Measurements from ENCODE around the gene ERCC8.
A peak's percentile ranks its signal among the peaks of the same experiment; 100 is the strongest.
"Not testable (repeated sequence)": the region's sequence is repeated elsewhere in the genome, so short reads cannot be mapped to it uniquely, and the experiment has no call there.

The ERCC8 gene, protein sequence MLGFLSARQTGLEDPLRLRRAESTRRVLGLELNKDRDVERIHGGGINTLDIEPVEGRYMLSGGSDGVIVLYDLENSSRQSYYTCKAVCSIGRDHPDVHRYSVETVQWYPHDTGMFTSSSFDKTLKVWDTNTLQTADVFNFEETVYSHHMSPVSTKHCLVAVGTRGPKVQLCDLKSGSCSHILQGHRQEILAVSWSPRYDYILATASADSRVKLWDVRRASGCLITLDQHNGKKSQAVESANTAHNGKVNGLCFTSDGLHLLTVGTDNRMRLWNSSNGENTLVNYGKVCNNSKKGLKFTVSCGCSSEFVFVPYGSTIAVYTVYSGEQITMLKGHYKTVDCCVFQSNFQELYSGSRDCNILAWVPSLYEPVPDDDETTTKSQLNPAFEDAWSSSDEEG

DNA sequence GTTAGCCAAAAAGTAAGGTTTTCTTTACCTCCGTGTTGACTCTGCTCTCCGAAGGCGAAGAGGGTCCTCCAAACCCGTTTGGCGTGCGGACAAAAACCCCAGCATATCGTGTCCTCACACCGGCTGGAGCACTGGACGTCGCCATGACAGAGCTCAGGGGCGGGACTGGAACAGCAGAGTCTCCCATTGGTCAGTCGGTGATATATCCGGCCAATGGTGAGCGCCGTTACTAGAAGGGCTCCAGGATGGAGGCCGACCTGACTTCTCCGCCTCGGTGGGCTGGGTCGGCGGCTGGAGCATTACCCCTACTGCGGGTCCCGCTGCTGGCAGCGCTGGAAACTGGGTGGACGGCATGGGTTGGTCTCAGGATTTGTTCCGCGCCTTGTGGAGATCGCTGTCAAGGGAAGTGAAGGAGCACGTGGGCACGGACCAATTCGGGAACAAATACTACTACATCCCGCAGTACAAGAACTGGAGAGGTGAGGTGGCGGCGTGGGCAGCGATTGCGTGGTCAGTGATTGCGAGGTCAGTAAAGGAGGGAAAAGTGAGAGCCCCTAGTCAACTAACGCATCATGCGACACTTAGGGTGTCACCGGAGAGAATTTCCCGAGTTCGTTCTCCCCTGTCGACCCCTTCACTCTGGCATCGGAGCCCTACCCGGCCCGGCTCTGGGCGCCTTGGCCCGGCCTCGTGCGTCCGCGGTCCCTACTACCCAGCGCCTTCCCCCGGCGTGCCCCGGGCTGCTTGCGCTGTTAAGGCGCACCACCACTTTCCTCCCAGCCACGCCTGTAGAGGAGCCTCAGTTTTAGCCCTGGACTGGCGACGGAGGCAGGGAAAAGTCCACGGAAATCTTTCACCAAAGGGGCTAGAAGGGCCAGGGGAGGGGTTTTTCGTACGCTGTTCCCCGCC lies at the start of gene ERCC8, which contains the start of gene NDUFAF2:
Gene ERCC8 (minus strand): TSS at position 167 of the 909 bp plus-strand sequence. CDS start 62 bp downstream, at position 105.
Gene NDUFAF2 (plus strand): TSS at position 302 of the 909 bp plus-strand sequence. CDS start 51 bp downstream, at position 353.
- peak; percentile 96 for DNase-seq (ENCODE audit: low spot score)

DNA sequence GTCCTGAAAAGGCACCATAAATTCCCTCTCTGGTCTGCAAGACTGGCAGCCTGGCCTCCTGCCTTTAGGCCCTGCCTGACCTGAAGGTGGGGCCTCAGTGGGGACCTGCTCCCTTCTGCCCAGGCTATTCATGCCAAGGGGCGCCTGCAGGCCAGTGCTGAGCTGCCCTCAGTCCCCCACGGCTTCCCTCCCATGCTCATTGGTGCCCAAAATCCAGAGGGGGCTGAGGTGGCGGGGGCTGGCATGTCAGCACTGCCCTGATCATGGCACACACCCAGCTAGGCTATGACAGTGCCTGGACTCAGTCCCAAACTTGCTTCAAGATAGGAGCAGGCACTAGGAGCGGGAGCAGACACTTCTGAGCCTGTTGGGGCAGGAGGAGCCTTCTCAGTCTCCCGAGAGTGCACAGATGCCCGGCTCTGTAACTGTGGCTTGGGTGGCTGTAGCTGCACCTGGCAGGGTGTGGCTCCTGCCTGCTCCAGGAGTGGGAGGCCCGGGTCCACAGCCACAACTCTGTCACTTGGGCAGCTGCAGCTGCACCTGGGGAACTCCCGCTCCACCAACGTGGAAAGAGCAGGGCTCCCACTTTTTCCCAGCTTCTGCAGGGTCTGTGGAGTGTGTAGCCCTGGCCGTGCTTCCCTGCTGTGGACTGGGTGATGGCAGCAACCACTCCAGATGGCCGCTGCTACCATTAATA lies 49.2 kb upstream of the ERCC8 start:
- no peak for DNase-seq (ENCODE audit: low spot score)

DNA sequence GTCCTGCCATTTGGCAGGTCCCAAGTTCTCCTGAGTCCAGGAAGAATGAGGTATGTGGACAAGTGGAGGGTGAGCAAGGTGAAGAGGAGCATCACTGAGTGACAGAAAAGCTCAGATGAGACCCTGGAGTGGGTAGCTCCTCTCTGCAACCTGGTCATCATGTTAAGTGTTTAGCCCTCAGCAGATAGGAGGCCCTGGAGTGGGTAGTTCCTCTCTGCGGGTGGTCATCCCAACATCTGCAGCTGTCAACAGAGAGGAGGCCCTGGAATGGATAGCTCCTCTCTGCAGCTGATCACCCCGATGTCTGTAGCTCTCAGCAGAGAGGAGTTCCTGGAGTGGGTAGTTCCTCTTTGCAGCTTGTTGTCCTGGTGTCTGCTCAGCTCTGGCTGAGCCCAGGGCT lies 48.6 kb upstream of the ERCC8 start:
- no peak for DNase-seq (ENCODE audit: low spot score)

DNA sequence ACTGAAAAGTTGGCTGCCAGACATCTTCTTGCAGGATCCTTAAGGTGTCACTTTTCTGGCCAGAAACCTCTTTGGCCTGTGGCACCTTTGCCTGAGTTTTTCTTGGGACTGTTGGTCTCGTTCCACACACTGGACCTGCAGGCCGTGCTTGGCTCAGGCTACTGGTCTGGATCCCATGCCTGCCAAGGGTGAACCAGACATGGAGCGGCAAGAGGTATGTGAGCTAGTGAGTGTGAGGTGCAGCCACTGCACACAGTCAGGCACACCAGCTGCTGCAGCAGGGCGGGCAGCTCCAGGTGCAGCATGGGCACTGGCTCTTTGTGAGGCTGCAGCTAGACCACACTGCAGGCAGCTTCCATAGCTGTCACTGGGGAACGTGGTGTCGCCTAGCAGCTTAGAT lies 48.0 kb upstream of the ERCC8 start:
- DNase-seq (ENCODE audit: low spot score), result no peak

DNA sequence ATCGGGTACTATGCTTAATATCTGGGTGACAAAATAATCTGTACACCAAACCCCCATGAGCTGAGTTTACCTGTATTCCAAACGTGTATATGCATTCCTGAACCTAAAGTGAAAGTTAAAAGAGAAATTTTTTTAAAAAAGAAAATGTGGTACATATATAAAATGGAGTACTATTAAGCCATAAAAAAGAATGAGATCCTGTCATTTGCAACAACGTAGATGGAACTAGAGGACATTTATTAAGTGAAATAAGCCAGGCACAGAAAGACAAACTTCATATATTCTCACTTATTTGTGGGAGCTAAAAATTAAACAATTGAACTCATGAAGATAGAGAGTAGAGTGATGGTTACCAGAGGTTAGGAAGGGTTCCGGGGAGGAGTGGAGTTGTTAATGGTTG lies 44.9 kb upstream of the ERCC8 start:
- DNase-seq (ENCODE audit: low spot score), result no peak

DNA sequence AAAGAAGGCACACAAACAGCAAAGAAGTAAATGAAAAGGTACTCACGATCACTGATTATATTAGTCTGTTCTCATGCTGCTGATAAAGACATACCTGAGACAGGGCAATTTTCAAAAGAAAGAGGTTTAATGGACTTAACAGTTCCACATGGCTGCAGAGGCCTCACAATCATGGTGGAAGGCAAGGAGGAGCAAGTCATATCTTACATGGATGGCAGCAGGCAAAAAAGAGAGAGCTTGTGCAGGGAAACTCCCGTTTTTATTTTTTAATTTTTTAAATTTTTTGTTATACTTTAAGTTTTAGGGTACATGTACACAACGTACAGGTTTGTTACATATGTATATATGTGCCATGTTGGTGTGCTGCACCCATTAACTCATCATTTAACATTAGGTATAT lies 37.3 kb upstream of the ERCC8 start:
- DNase-seq (ENCODE audit: low spot score), result not testable (repeated sequence)

DNA sequence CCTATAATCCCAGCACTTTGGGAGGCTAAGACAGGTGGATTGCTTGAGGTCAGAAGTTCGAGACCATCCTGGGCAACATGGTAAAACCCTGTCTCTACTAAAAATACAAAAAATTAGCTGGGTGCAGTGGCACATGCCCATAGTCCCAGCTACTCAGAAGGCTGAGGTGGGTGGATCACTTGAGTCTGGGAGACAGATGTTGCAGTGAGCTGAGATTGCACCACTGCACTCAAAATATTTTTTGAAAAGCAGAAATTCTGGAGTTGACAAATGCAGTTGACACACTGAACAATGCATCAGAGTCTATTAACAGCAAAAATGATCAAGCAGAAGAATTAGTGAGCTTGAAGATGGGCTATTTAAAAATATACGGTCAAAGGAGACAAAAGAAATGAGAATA lies 35.6 kb upstream of the ERCC8 start:
- DNase-seq (ENCODE audit: low spot score), result no peak

DNA sequence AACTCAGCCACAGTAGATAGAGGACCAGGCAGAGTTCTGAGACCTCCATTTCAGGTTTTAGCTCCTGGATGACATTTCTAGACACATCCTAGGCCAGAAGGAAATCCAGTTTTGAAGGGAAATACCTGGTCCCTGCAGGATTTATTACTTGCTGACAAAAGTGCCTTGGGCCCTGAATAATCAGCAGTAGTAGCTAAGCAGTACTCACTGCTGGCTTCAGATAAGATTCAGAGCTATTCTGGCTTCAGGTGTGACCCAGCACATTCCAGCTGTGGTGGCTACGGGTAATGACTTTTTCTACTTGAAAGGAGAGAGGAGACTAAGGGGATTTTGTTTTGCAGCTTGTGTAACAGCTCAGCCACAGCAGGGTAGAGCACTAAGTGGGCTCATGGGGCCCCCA lies 34.1 kb upstream of the ERCC8 start:
- DNase-seq (ENCODE audit: low spot score), result no peak

DNA sequence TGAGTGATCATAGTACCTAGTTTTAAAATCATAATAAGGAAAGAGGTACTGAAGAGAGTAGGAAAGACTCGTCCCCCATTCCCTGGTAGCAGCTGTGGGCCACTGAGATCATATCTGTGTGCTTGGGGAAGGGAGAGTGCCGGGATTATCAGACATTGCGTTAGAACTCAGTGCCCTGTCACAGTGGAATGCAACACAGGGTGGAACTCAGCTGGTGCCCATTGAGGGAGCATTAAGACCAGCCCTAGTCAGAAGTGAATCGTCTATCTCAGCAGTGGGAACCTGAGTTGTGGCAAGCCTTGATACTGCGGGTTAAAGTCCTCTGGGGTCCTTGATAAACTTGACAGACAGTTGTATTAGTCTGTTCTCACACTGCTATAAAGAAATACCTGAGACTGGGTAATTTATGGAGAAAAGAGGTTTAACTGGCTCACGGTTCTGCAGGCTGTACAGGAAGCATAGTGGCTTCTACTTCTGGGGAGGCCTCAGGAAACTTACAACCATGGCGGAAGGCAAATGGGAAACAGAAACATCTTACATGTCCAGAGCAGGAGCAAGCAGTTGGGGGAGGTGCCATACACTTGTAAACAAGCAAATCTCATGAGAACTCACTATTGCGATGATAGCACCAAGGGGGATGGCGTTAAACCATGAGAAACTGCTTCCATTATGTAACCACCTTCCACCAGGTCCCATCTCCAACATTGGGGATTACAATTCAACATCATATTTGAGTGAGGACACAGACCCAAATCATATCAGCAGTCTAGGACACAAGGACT lies 33.3 kb upstream of the ERCC8 start:
- DNase-seq (ENCODE audit: low spot score), result no peak

DNA sequence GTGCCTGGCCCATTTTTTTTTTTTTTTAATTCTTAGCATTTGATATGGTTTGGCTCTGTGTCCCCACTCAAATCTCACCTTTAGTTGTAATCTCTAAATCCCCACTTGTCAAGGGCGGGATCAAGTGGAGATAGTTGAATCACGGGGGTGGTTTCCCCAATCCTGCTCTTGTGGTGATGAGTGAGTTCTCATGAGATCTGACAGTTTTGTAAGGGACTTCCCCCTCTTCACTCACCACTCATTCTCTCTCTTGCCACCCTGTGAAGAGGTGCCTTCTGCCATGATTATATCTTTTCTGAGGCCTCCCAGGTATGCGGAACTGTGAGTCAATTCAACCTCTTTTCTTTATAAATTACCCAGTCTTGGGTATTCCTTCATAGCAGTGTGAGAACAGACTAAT lies 27.4 kb upstream of the ERCC8 start:
- DNase-seq (ENCODE audit: low spot score), result no peak

DNA sequence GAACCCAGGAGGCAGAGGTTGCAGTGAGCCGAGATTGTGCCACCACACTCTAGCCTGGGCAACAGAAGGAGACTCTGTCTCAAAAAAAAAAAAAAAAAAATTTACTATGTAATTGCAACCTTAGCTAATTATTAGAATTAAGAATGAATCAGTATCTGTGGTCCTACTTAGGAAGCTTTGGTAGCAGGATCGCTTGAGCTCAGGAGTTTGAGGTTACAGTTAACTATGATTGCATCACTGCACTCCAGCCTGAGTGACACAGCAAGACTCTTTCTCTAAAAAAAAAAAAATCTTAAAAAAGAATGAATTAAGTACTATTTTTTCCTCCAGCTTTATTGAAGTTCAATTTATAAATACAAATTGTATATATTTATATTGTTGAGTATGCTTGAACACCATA lies 16.8 kb upstream of the ERCC8 start:
- no peak for DNase-seq (ENCODE audit: low spot score)

DNA sequence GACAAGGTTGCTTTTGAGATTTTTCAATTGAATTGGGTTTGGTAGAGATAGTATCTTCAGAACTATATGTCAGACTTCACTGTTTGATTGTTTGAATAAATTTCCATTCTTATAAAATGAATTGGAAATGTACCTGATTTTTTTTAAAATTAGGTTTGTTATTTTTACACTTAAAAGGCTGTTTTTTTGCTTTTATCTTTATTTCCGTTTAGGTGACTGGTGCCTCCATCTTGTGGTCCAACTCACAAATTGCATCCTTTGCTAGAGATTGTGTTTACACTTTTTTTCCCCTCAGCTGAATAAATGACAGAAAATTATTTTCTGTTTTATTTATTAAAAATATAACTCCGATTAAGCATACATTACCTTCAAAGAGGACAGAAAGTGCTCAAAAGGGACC lies 15.7 kb upstream of the ERCC8 start:
- peak; percentile 21 for DNase-seq (ENCODE audit: low spot score)

DNA sequence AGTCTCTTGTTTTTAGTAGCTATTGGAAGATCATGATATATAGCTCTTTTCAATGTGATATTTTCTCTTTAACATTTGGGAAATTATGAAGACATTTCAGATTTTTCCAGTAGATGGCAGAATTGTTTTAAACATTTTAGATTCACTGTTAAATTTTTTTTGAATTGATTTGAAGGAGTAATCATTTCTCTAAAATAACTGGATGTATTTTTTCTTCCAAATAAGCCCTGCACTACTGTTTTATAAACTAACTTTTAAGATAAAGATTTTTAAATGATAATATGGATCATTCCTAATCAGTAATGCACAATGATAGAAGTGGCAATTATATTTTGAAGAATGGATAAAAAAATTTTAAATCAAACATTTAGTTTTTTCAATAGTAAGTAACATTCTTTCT lies 14.3 kb upstream of the ERCC8 start:
- DNase-seq (ENCODE audit: low spot score), result no peak

DNA sequence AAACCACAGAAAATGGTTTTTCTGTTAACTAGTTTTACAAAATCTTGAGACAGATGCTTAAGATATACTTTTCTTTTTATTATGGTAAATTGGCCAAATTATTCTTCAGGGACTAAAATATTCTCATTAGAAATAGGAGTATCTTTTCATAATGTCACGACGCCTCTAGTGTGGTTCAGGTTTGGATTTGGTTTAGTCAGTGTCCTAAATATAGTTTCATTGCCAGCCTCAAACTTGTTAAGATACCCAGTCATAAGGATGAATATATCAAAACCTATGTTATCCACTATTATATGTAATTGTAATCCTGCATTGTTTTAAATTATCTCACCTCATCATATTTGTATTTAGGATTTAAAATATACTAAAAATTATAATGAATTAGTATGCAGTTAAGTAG lies 13.8 kb upstream of the ERCC8 start:
- DNase-seq (ENCODE audit: low spot score), result no peak

DNA sequence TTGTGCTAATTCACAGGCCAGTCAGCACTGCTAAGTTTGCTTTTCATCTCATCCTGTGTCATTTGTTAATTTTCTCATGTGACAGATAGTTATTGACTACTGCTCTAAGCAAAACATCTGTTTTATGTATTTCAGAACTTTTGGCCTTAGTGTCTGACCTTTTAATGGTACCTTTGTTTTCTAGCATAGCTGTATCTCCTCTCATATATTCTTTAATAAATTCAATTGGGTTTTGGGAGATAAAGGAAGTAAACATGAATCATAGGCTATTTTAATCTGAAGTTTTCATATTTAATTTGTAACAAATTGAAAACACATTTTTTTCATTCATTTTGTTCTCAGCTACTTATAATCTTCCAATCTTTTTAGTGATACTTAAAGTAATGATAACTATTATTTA lies 13.2 kb upstream of the ERCC8 start:
- no peak for DNase-seq (ENCODE audit: low spot score)

DNA sequence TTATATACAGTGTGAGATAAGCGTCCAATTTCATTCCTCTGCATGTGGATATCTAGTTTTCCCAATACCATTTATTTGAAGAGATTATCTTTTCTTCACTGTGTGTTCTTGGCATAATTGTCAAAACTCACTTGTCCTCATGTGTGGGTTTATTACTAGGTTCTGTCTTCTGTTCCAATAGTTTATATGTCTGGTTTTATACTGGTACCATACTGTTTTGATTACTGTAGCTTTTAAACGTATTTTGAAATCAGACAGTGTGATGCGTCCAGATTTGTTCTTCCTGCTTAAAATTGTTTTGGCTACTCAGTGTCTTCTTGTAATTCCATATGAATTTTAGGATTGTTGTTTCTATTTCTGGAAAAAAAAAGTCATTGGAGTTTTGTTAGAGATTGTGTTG lies 10.4 kb upstream of the ERCC8 start:
- DNase-seq (ENCODE audit: low spot score), result no peak

DNA sequence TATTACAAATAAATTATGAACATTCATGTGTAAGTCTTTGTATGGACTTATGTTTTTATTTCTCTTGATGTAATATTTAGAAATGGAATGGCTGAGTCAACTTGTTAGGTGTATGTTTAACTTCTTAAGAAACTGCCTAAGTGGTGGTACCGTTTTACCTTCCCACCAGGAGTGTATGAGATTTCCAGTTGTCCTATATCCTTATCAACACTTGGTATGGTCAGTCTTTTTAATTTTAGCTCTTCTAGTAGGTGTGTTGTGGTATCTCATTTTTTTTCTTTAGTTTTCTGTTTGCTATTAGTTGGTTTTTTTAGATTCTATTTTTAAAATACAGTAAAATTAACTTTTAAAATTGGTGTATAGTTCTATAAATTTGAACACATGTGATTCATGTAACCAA lies 3.9 kb upstream of the ERCC8 start:
- no peak for DNase-seq (ENCODE audit: low spot score)

DNA sequence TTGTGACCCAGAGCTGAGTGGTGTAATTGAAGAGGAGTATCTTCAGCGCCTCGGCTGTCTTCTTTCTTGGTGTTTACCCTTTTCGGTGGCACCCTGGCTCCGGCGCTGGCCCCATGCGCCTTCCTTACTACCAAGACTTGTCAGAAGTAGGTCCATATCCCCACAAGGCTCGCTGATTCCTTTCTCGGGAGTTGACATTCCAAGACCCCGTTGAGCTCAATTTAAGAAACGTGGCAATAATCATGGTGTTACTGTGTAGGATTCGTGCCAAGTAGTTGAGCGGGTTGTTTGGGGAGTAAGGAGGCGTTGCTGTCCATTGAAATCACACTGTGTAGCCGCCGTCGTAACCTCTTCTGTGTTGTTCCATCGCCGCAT lies 930 bp upstream of the ERCC8 start:
- peak; percentile 30 for DNase-seq (ENCODE audit: low spot score)

DNA sequence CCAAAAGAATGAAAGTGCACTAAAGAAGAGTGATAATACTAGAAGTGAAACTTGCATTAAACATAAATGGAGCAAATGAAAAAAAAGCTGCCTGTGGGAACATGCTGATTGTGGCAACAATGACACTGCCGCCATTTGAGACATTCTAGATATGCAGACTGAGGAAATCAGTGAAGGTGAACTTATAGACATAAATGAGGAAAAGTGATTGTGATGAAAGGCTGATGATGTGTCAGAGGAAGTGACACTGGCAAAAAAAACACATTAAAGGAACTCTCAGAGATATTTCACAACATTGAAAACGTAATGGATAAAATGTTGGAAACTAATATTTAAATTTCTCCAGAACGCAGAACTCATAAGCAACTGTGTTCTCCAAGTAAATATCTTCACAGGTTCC lies 1.2 kb downstream of the ERCC8 start:
- DNase-seq (ENCODE audit: low spot score), result no peak

DNA sequence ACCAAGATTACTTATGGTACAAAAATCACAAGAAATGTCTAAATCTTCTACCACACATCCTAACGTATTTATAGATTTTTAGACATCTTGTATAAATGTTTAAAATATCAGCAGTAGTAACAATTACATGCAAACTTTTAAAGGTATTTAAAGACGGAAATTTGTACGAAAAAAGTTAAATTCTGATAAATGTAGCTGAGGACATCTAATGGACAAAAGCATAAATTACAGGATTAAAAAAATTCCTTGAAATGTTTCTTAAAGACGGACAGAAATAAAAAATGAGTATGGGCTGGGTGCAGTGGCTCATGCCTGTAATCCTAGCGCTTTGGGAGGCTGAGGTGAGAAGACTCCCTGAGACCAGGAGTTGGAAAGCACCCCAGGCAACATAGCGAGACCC lies 15.8 kb downstream of the ERCC8 start:
- DNase-seq (ENCODE audit: low spot score), result no peak

DNA sequence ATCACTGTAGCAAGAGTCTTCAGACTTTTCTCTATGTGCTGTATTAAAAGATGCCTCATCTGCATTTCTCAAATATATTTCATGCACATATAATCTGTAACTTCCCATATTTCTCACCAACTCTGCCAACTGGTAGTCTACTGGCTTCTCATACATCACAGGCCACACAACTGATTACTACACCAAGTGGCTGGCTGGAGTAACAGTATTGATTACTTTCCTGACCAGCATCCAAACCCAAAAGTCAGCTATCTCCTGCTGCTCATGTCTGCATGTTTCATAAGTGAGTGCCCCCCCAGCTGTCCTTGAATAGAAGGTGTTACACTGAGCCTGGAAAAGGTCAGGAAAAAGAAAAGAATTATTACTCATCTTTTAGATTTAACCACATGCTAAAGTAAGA lies 17.4 kb downstream of the ERCC8 start:
- no peak for DNase-seq (ENCODE audit: low spot score)

DNA sequence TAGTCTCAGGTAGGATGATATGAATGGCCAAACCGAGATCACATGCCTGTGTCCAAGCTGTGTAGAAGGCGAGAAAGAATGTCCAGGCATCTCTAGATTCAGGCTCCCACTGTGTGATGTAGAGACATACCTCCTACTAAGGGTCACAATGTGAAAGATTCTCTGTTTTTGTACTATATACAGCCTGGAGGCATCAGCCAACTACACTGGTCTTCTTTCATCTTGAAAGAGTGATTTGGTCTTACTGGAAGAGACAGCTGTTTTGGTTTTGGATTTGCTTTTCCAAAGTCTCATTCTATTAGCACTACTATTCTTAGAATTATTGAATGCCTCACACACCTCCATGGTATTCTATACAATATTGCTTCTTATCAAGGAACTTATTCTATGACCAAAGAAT lies 26.4 kb downstream of the ERCC8 start:
- no peak for DNase-seq (ENCODE audit: low spot score)

Data from Ammon's horn (tissue), 1 donor.